HepG2 (cell line): ENCODE results near the gene C1orf50. TPM values are rescaled to one million over a fixed set of nuclear protein-coding genes. Genes with fewer than 3 reads are reported as not detected.

Source experiments
- EHMT2 ChIP-seq: fragments of 200-600 bp; sonication (generic); IDR thresholded peaks from 2 replicates; pipeline ENCODE4 v1.7.0; 2017; ENCODE audit warnings: antibody characterized with exemption, low read depth, low read length, borderline replicate concordance
- HOMEZ ChIP-seq: IDR thresholded peaks from 2 replicates; pipeline ENCODE4 v1.6.1; 2016; ENCODE audit warnings: low read depth
- MAFK ChIP-seq, 2 experiments: IDR thresholded peaks in 1 of 2; conservative IDR thresholded peaks in 1 of 2; 2 replicates each; pipeline ENCODE4 v1.6.1; 2011; ENCODE audit warnings: improper control_type of control experiment in 2 of 2, low read length in 2 of 2
- MTERF4 ChIP-seq: sonication (generic); formaldehyde crosslinking; IDR thresholded peaks from 2 replicates; pipeline ENCODE4 v1.8.0; 2023; ENCODE audit warnings: mild to moderate bottlenecking, missing genetic modification reagents
- NFYC ChIP-seq: IDR thresholded peaks from 2 replicates; pipeline ENCODE4 v1.6.1; 2016; ENCODE audit warnings: missing genetic modification reagents, missing compliant biosample characterization
- SP1 ChIP-seq, 2 experiments: fragments of 450-650 bp in 1 of 2; sonication (generic) in 1 of 2; formaldehyde crosslinking in 1 of 2; IDR thresholded peaks; 2 replicates each; pipeline versions ENCODE4 v1.4.0 to v1.6.1; 2016 to 2020; ENCODE audit warnings: missing genetic modification reagents in 1 of 2
- SRSF9 ChIP-seq: fragments of 200-400 bp; formaldehyde crosslinking; IDR thresholded peaks from 2 replicates; pipeline ENCODE4 v1.6.1; 2018; ENCODE audit warnings: borderline replicate concordance, mild to moderate bottlenecking, low read depth, low read length; ENCODE audit not compliant: insufficient read depth, poor library complexity, severe bottlenecking
- SSRP1 ChIP-seq: IDR thresholded peaks from 2 replicates; pipeline ENCODE4 v1.6.1; 2016; ENCODE audit warnings: control low read depth
- TCF12 ChIP-seq, 2 experiments: fragments of 450-650 bp in 1 of 2; sonication (generic) in 1 of 2; formaldehyde crosslinking in 1 of 2; IDR thresholded peaks; 2 replicates each; pipeline versions ENCODE4 v1.6.1 to v1.8.0; 2017 to 2022; ENCODE audit warnings: antibody characterized with exemption in 1 of 2, mild to moderate bottlenecking in 1 of 2, missing genetic modification reagents in 1 of 2, moderate library complexity in 1 of 2
- ZBTB8A ChIP-seq: sonication (generic); formaldehyde crosslinking; IDR thresholded peaks from 2 replicates; pipeline ENCODE4 v1.4.0; 2020; ENCODE audit warnings: mild to moderate bottlenecking, low read depth, missing genetic modification reagents, borderline replicate concordance
- ZNF274 ChIP-seq: sonication (generic); formaldehyde crosslinking; IDR thresholded peaks from 2 replicates; pipeline ENCODE4 v1.5.1; 2020; ENCODE audit warnings: mild to moderate bottlenecking, missing genetic modification reagents
- ZNF350 ChIP-seq: sonication (generic); formaldehyde crosslinking; IDR thresholded peaks from 2 replicates; pipeline ENCODE4 v1.4.0; 2020; ENCODE audit warnings: mild to moderate bottlenecking, low read depth, missing genetic modification reagents, borderline replicate concordance
- ZNF513 ChIP-seq: sonication (generic); formaldehyde crosslinking; conservative IDR thresholded peaks from 2 replicates; pipeline ENCODE4 v1.5.0; 2020; ENCODE audit warnings: missing genetic modification reagents
- ZNF629 ChIP-seq: sonication (generic); formaldehyde crosslinking; conservative IDR thresholded peaks from 2 replicates; pipeline ENCODE4 v1.5.0; 2020; ENCODE audit warnings: missing genetic modification reagents
- ZNF670 ChIP-seq: sonication (generic); formaldehyde crosslinking; IDR thresholded peaks from 2 replicates; pipeline ENCODE4 v1.8.0; 2022; ENCODE audit warnings: mild to moderate bottlenecking, missing genetic modification reagents, borderline replicate concordance
- ZNF775 ChIP-seq: sonication (generic); formaldehyde crosslinking; IDR thresholded peaks from 2 replicates; pipeline ENCODE4 v1.4.0; 2020; ENCODE audit warnings: missing genetic modification reagents, mild to moderate bottlenecking, moderate library complexity, borderline replicate concordance
- polyA plus RNA-seq, 8 experiments: library from polyadenylated mRNA; depleted of rRNA in 3 of 8; stranded (reverse) in 7 of 8; unstranded in 1 of 8; fragments of >200 nt; fragmentation: Illumina TruSeq in 4 of 8; extraction: Trizol in 4 of 8; gene quantifications; 2 replicates each; pipeline versions ENCODE4 v1.2.1 to v1.2.3, GENCODE V29; 2011 to 2016; ENCODE audit warnings: low read depth in 4 of 8, missing spikeins in 1 of 8, mixed read lengths in 1 of 8; ENCODE audit not compliant: insufficient read depth in 1 of 8
- total RNA-seq, 5 experiments: library from RNA; depleted of rRNA; stranded (reverse); fragments of >200 nt; fragmentation: Illumina TruSeq; extraction: Trizol; gene quantifications; 2 replicates each; pipeline ENCODE4 v1.2.3, GENCODE V29; 2016; ENCODE audit warnings: low read depth in 1 of 5

Gene C1orf50
- total and polyA plus RNA-seq, 2 of the 13 experiments (the other 11 are each of a cell fraction or from before 2014, with no cell fraction given) = 4.3 to 4.8 TPM

GRCh38 chr1:42806171-42806570 is 39.1 kb downstream of the C1orf50 start (continued):
- TF ChIP-seq HOMEZ (CRISPR knock-in tag) (no peak), ZNF513 (CRISPR knock-in tag) (no peak), ZNF350 (CRISPR knock-in tag) (no peak), ZNF629 (CRISPR knock-in tag) (no peak), EHMT2 (no peak), ZNF775 (no peak), TCF12 (IDR thresholded peaks at IDR 0.05) (no peak), TCF12 (CRISPR knock-in tag; IDR thresholded peaks at IDR 0.05) (no peak), ZNF274 (CRISPR knock-in tag) (no peak), SSRP1 (CRISPR knock-in tag) (no peak), MAFK (conservative IDR thresholded peaks at IDR 0.05 in 1 of 2, IDR thresholded peaks at IDR 0.05 in 1 of 2; ENCODE audit: low read length in 2 of 2) (no peak), NFYC (CRISPR knock-in tag) (no peak), ZBTB8A (CRISPR knock-in tag) (no peak), ZNF670 (CRISPR knock-in tag) (no peak), SRSF9 (no peak), SP1 (IDR thresholded peaks at IDR 0.05) (no peak), SP1 (CRISPR knock-in tag; IDR thresholded peaks at IDR 0.05) (no peak), MTERF4 (CRISPR knock-in tag) (no peak)
